WTC11 (cell line): ENCODE results near the gene KAT6B. TPM values are rescaled to one million over a fixed set of nuclear protein-coding genes. Genes with fewer than 3 reads are reported as not detected.

Source experiments
- ATAC-seq: fragments of 200-7000 bp; cut with Tn5 transposase; 2 replicates; pipeline ENCODE4 v1.10.0; 2021; ENCODE audit warnings: mild to moderate bottlenecking, moderate library complexity
- CTCF ChIA-PET: fragments of 300-600 bp; sonication (Branson Sonifier 250); formaldehyde crosslinking; loops from one replicate; lab custom pipeline; 2021; ENCODE audit warnings: antibody characterized with exemption; lab: Charles Lee
- POLR2A ChIA-PET: fragments of 350-600 bp; sonication (Branson Sonifier 250); formaldehyde crosslinking; loops from one replicate; lab custom pipeline; 2021; ENCODE audit warnings: antibody characterized with exemption; lab: Charles Lee
- DNase-seq: peaks from one replicate; pipeline ENCODE4 v3.0.0; 2021; ENCODE audit warnings: low spot score
- H3K27ac Mint-ChIP-seq: 2 replicates; pipeline ENCODE4 v1.8.0; 2021; ENCODE audit warnings: mixed read lengths
- H3K27me3 Mint-ChIP-seq: 2 replicates; pipeline ENCODE4 v1.8.0; 2021; ENCODE audit warnings: low read depth, mild to moderate bottlenecking, moderate library complexity, mixed read lengths
- H3K36me3 Mint-ChIP-seq: 2 replicates; pipeline ENCODE4 v1.8.0; 2021; ENCODE audit warnings: mixed read lengths
- H3K4me1 Mint-ChIP-seq: 2 replicates; pipeline ENCODE4 v1.8.0; 2022; ENCODE audit warnings: mixed read lengths
- H3K4me3 Mint-ChIP-seq: 2 replicates; pipeline ENCODE4 v1.8.0; 2021; ENCODE audit warnings: mild to moderate bottlenecking, moderate library complexity, mixed read lengths
- H3K9me3 Mint-ChIP-seq: 2 replicates; pipeline ENCODE4 v1.8.0; 2021; ENCODE audit warnings: mixed read lengths
- ARID4B ChIP-seq: sonication (generic); formaldehyde crosslinking; IDR thresholded peaks from 2 replicates; pipeline ENCODE4 v1.8.0; 2023; ENCODE audit warnings: missing genetic modification reagents, mild to moderate bottlenecking, borderline replicate concordance
- ERG ChIP-seq: fragments of 250-450 bp; sonication (Bioruptor Pico); IDR thresholded peaks from 2 replicates; pipeline ENCODE4 v1.8.0; 2021; ENCODE audit warnings: mild to moderate bottlenecking
- ESRRA ChIP-seq: sonication (generic); formaldehyde crosslinking; IDR thresholded peaks from 2 replicates; pipeline ENCODE4 v1.8.1; 2022; ENCODE audit warnings: mild to moderate bottlenecking, missing genetic modification reagents, borderline replicate concordance
- ETV6 ChIP-seq: sonication (generic); formaldehyde crosslinking; IDR thresholded peaks from 2 replicates; pipeline ENCODE4 v1.8.1; 2022; ENCODE audit warnings: mild to moderate bottlenecking, missing genetic modification reagents
- FOXJ3 ChIP-seq: sonication (generic); formaldehyde crosslinking; IDR thresholded peaks from 2 replicates; pipeline ENCODE4 v1.9.0; 2021; ENCODE audit warnings: missing genetic modification reagents, mild to moderate bottlenecking, borderline replicate concordance
- GTF2I ChIP-seq: fragments of 250-450 bp; sonication (Bioruptor Pico); conservative IDR thresholded peaks from 2 replicates; pipeline ENCODE4 v1.4.0; 2021; ENCODE audit warnings: mild to moderate bottlenecking
- JAZF1 ChIP-seq: fragments of 250-450 bp; sonication (Bioruptor Pico); IDR thresholded peaks from 2 replicates; pipeline ENCODE4 v1.9.0; 2021; ENCODE audit warnings: moderate library complexity, mild to moderate bottlenecking, inconsistent platforms
- JUN ChIP-seq: sonication (generic); formaldehyde crosslinking; IDR thresholded peaks from 2 replicates; pipeline ENCODE4 v1.8.0; 2023; ENCODE audit warnings: mild to moderate bottlenecking, missing genetic modification reagents
- KAT7 ChIP-seq: sonication (generic); formaldehyde crosslinking; IDR thresholded peaks from 2 replicates; pipeline ENCODE4 v1.8.1; 2023; ENCODE audit warnings: missing genetic modification reagents, mild to moderate bottlenecking, borderline replicate concordance
- MLX ChIP-seq: sonication (generic); formaldehyde crosslinking; IDR thresholded peaks from 2 replicates; pipeline ENCODE4 v1.8.1; 2023; ENCODE audit warnings: mild to moderate bottlenecking, missing genetic modification reagents, moderate library complexity
- MXD4 ChIP-seq: fragments of 250-450 bp; sonication (Bioruptor Pico); IDR thresholded peaks from 2 replicates; pipeline ENCODE4 v1.8.0; 2021; ENCODE audit warnings: mild to moderate bottlenecking, moderate library complexity, borderline replicate concordance
- MYBL2 ChIP-seq: sonication (generic); formaldehyde crosslinking; IDR thresholded peaks from 2 replicates; pipeline ENCODE4 v1.8.1; 2023; ENCODE audit warnings: mild to moderate bottlenecking, moderate library complexity, missing genetic modification reagents
- PRDM15 ChIP-seq: sonication (generic); formaldehyde crosslinking; IDR thresholded peaks from 2 replicates; pipeline ENCODE4 v1.8.0; 2022; ENCODE audit warnings: missing genetic modification reagents
- SP1 ChIP-seq: sonication (generic); formaldehyde crosslinking; conservative IDR thresholded peaks from 2 replicates; pipeline ENCODE4 v1.8.1; 2022; ENCODE audit warnings: missing genetic modification reagents
- TP53 ChIP-seq: sonication (generic); formaldehyde crosslinking; IDR thresholded peaks from 2 replicates; pipeline ENCODE4 v1.8.1; 2023; ENCODE audit warnings: mild to moderate bottlenecking, missing genetic modification reagents
- ZNF219 ChIP-seq: sonication (generic); formaldehyde crosslinking; IDR thresholded peaks from 2 replicates; pipeline ENCODE4 v1.8.0; 2023; ENCODE audit warnings: missing genetic modification reagents, mild to moderate bottlenecking, borderline replicate concordance
- ZNF232 ChIP-seq: sonication (generic); formaldehyde crosslinking; IDR thresholded peaks from 2 replicates; pipeline ENCODE4 v1.8.0; 2022; ENCODE audit warnings: mild to moderate bottlenecking, missing genetic modification reagents
- ZSCAN18 ChIP-seq: fragments of 250-450 bp; sonication (Bioruptor Pico); IDR thresholded peaks from 2 replicates; pipeline ENCODE4 v2.1.2; 2022; ENCODE audit warnings: mild to moderate bottlenecking, moderate library complexity
- total RNA-seq: library from RNA; stranded (reverse); gene quantifications from 3 replicates; pipeline ENCODE4 v1.2.3, GENCODE V29; 2021
- TF ChIP-seq, protein P1 (sequence below): sonication (generic); formaldehyde crosslinking; IDR thresholded peaks from 2 replicates; pipeline ENCODE4 v1.8.1; 2022; ENCODE audit warnings: low read depth, mild to moderate bottlenecking, moderate library complexity, missing genetic modification reagents, borderline replicate concordance
- TF ChIP-seq, protein P2 (sequence below): sonication (generic); formaldehyde crosslinking; IDR thresholded peaks from 2 replicates; pipeline ENCODE4 v1.8.1; 2023; ENCODE audit warnings: mild to moderate bottlenecking, missing genetic modification reagents

KAT6B gene
- total RNA-seq, 1 experiment from 2014 or later, result 18.5 TPM

DNA sequence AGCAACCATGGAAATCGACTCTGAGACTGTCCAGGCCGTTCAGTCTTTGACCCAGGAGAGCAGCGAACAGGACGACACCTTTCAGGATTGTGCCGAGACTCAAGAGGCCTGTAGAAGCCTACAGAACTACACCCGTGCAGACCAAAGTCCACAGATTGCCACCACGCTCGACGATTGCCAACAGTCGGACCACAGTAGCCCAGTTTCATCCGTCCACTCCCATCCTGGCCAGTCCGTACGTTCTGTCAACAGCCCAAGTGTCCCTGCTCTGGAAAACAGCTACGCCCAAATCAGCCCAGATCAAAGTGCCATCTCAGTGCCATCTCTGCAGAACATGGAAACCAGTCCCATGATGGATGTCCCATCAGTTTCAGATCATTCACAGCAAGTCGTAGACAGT lies 203.0 kb downstream of the KAT6B start:
- Mint-ChIP-seq H3K9me3 (no peaks in the 10 kb centered on the region), H3K36me3 (peaks cover 33% of the 10 kb centered on the region), H3K4me1 (no peaks in the 10 kb centered on the region), H3K4me3 (no peak overlapping the region), H3K27me3 (no peaks in the 10 kb centered on the region), H3K27ac (no peak overlapping the region)
- no peak for ATAC-seq
- no peak for DNase-seq
- ChIA-PET POLR2A (interaction anchor here (1.1 kb wide), 1 partner anchor 215 kb away, joined by 3 read pairs; no protein-coding TSS in a partner anchor), CTCF (interaction anchor here (1.1 kb wide), 1 partner anchor 71 kb away, joined by 3 read pairs; no protein-coding TSS in a partner anchor)
- TF ChIP-seq, protein P1, sequence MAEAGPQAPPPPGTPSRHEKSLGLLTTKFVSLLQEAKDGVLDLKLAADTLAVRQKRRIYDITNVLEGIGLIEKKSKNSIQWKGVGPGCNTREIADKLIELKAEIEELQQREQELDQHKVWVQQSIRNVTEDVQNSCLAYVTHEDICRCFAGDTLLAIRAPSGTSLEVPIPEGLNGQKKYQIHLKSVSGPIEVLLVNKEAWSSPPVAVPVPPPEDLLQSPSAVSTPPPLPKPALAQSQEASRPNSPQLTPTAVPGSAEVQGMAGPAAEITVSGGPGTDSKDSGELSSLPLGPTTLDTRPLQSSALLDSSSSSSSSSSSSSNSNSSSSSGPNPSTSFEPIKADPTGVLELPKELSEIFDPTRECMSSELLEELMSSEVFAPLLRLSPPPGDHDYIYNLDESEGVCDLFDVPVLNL, result no peak
- TF ChIP-seq KAT7 (CRISPR knock-in tag) (no peak), MYBL2 (no peak), PRDM15 (CRISPR knock-in tag) (no peak), FOXJ3 (CRISPR knock-in tag) (no peak), ETV6 (CRISPR knock-in tag) (no peak), SP1 (no peak), MXD4 (CRISPR knock-in tag) (no peak), JUN (CRISPR knock-in tag) (no peak), JAZF1 (no peak), ESRRA (no peak), GTF2I (CRISPR knock-in tag) (no peak), ERG (CRISPR knock-in tag) (no peak), MLX (CRISPR knock-in tag) (no peak), TP53 (CRISPR knock-in tag) (no peak), ZNF232 (CRISPR knock-in tag) (no peak), ZNF219 (CRISPR knock-in tag) (no peak), ZSCAN18 (CRISPR knock-in tag) (no peak), ARID4B (no peak)
- TF ChIP-seq, protein P2, sequence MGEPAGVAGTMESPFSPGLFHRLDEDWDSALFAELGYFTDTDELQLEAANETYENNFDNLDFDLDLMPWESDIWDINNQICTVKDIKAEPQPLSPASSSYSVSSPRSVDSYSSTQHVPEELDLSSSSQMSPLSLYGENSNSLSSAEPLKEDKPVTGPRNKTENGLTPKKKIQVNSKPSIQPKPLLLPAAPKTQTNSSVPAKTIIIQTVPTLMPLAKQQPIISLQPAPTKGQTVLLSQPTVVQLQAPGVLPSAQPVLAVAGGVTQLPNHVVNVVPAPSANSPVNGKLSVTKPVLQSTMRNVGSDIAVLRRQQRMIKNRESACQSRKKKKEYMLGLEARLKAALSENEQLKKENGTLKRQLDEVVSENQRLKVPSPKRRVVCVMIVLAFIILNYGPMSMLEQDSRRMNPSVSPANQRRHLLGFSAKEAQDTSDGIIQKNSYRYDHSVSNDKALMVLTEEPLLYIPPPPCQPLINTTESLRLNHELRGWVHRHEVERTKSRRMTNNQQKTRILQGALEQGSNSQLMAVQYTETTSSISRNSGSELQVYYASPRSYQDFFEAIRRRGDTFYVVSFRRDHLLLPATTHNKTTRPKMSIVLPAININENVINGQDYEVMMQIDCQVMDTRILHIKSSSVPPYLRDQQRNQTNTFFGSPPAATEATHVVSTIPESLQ (CRISPR knock-in tag), result no peak
